Measurements from ENCODE around the gene GINS2. TPM values are rescaled to one million over a fixed set of nuclear protein-coding genes. Genes with fewer than 3 reads are reported as not detected.

GINS2 gene
- total RNA-seq, 3 donors from 2014 or later (not counting 1 experiment from before 2014, with no cell fraction given): 0.73 to 2.6 (median 0.89) TPM

- 81% methylated on average over 11 of the region's 11 CpGs for WGBS (ENCODE audit: insufficient coverage)
- H3K4me1 Mint-ChIP-seq: peaks cover 37 to 67% of the 10 kb centered on the region in 2 donors
Measured at GRCh38 chr16:85631230-85631629, 57.5 kb downstream of the GINS2 start.

GRCh38 chr16:85629853-85630252 is 58.9 kb downstream of the GINS2 start:
- 97% methylated on average over 5 of the region's 5 CpGs for WGBS (ENCODE audit: insufficient coverage)
- intact Hi-C loops (cut with micrococcal nuclease): no loop called here
- DNase-seq (no peak), ATAC-seq (no peak)
- Mint-ChIP-seq H3K36me3 (no peaks in the 10 kb centered on the region), H3K27ac (peak overlapping the region in 1 of 2 donors; percentile 48), H3K4me1 (peaks cover 47 to 74% of the 10 kb centered on the region in 2 donors), H3K9me3 (no peaks in the 10 kb centered on the region), H3K4me3 (no peak overlapping the region), H3K27me3 (ENCODE audit: low read depth in 2 of 2) (no peaks in the 10 kb centered on the region)
- H3K4me1 ChIP-seq (ENCODE audit: control insufficient read depth, insufficient read depth, low read length): peaks cover 75% of the 10 kb centered on the region
- no peak overlapping the region for H3K27ac ChIP-seq (ENCODE audit: low read length)
- H3K9me3 ChIP-seq (ENCODE audit: control insufficient read depth, insufficient read depth, low read length): peaks cover 13% of the 10 kb centered on the region
- H3K4me3 ChIP-seq (ENCODE audit: low read length): no peak overlapping the region
- no peak for TF ChIP-seq CTCF (IDR thresholded peaks at IDR 0.05)
- H3K36me3 ChIP-seq (ENCODE audit: control insufficient read depth, insufficient read depth, low read length): peaks cover 14% of the 10 kb centered on the region
- H3K27me3 ChIP-seq (ENCODE audit: control insufficient read depth, insufficient read depth, low read length): no peaks in the 10 kb centered on the region

More at GRCh38 chr16:85631230-85631629, 57.5 kb downstream of the GINS2 start:
- H3K36me3 Mint-ChIP-seq: no peaks in the 10 kb centered on the region
- Histone ChIP-seq H3K9me3 (ENCODE audit: control insufficient read depth, insufficient read depth, low read length) (peaks cover 13% of the 10 kb centered on the region), H3K4me1 (ENCODE audit: control insufficient read depth, insufficient read depth, low read length) (peaks cover 74% of the 10 kb centered on the region), H3K36me3 (ENCODE audit: control insufficient read depth, insufficient read depth, low read length) (peaks cover 19% of the 10 kb centered on the region), H3K27ac (ENCODE audit: low read length) (no peak overlapping the region), H3K27me3 (ENCODE audit: control insufficient read depth, insufficient read depth, low read length) (no peaks in the 10 kb centered on the region), H3K4me3 (ENCODE audit: low read length) (no peak overlapping the region)
- peak overlapping the region in 1 of 2 donors; percentile 34 for H3K27ac Mint-ChIP-seq
- no peaks in the 10 kb centered on the region for H3K27me3 Mint-ChIP-seq (ENCODE audit: low read depth in 2 of 2)
- DNase-seq (no peak), ATAC-seq (no peak)
- intact Hi-C loops (cut with micrococcal nuclease): no loop called here
- no peak overlapping the region for H3K4me3 Mint-ChIP-seq
- no peaks in the 10 kb centered on the region for H3K9me3 Mint-ChIP-seq
- TF ChIP-seq CTCF (IDR thresholded peaks at IDR 0.05): no peak

GRCh38 chr16:85629326-85629725 is 59.4 kb downstream of the GINS2 start:
- Mint-ChIP-seq H3K27me3 (ENCODE audit: low read depth in 2 of 2) (no peaks in the 10 kb centered on the region), H3K27ac (peak overlapping the region; percentile 48 to 77), H3K4me3 (peak overlapping the region; percentile 42), H3K4me1 (peaks cover 47 to 74% of the 10 kb centered on the region in 2 donors), H3K36me3 (no peaks in the 10 kb centered on the region), H3K9me3 (no peaks in the 10 kb centered on the region)
- peaks cover 13% of the 10 kb centered on the region for H3K9me3 ChIP-seq (ENCODE audit: control insufficient read depth, insufficient read depth, low read length)
- intact Hi-C loops (cut with micrococcal nuclease): no loop called here
- H3K27ac ChIP-seq (ENCODE audit: low read length): no peak overlapping the region
- H3K27me3 ChIP-seq (ENCODE audit: control insufficient read depth, insufficient read depth, low read length): no peaks in the 10 kb centered on the region
- 91% methylated on average over 10 of the region's 10 CpGs for WGBS (ENCODE audit: insufficient coverage)
- H3K4me1 ChIP-seq (ENCODE audit: control insufficient read depth, insufficient read depth, low read length): peaks cover 78% of the 10 kb centered on the region
- no peak for ATAC-seq
- TF ChIP-seq CTCF (IDR thresholded peaks at IDR 0.05): no peak
- peaks cover 10% of the 10 kb centered on the region for H3K36me3 ChIP-seq (ENCODE audit: control insufficient read depth, insufficient read depth, low read length)
- DNase-seq: no peak
- no peak overlapping the region for H3K4me3 ChIP-seq (ENCODE audit: low read length)

GRCh38 chr16:85628645-85629044 is 60.1 kb downstream of the GINS2 start:
- TF ChIP-seq CTCF (IDR thresholded peaks at IDR 0.05): no peak
- ATAC-seq: no peak
- H3K9me3 Mint-ChIP-seq: no peaks in the 10 kb centered on the region

More at GRCh38 chr16:85628645-85629044, 60.1 kb downstream of the GINS2 start:
- H3K4me1 Mint-ChIP-seq: peaks cover 47 to 73% of the 10 kb centered on the region in 2 donors
- H3K4me3 Mint-ChIP-seq: peak overlapping the region; percentile 42
- peaks cover 8% of the 10 kb centered on the region for H3K36me3 ChIP-seq (ENCODE audit: control insufficient read depth, insufficient read depth, low read length)
- H3K27me3 Mint-ChIP-seq (ENCODE audit: low read depth in 2 of 2): no peaks in the 10 kb centered on the region
- H3K27me3 ChIP-seq (ENCODE audit: control insufficient read depth, insufficient read depth, low read length): no peaks in the 10 kb centered on the region
- intact Hi-C loops (cut with micrococcal nuclease): no loop called here
- no peaks in the 10 kb centered on the region for H3K36me3 Mint-ChIP-seq
- no peak for DNase-seq
- H3K9me3 ChIP-seq (ENCODE audit: control insufficient read depth, insufficient read depth, low read length): peaks cover 13% of the 10 kb centered on the region
- 92% methylated on average over 14 of the region's 14 CpGs for WGBS (ENCODE audit: insufficient coverage)
- H3K4me1 ChIP-seq (ENCODE audit: control insufficient read depth, insufficient read depth, low read length): peaks cover 81% of the 10 kb centered on the region
- H3K4me3 ChIP-seq (ENCODE audit: low read length): no peak overlapping the region
- H3K27ac Mint-ChIP-seq: peak overlapping the region; percentile 63 to 77
- no peak overlapping the region for H3K27ac ChIP-seq (ENCODE audit: low read length)

All from natural killer cell (primary cell).